Progenitor cell of endocrine pancreas (in vitro differentiated cells): ENCODE data around the gene SCAMP2. TPM values are rescaled to one million over a fixed set of nuclear protein-coding genes. Genes with fewer than 3 reads are reported as not detected.
A peak's percentile ranks its signal among the peaks of the same experiment; 100 is the strongest.

Experiments used
- DNase-seq: peaks from one replicate; pipeline ENCODE4 v3.0.0; 2021; ENCODE audit warnings: low spot score; ENCODE audit not compliant: unreplicated experiment
- H3K27ac Mint-ChIP-seq: 2 replicates; pipeline ENCODE4 v1.8.0; 2021; ENCODE audit warnings: mild to moderate bottlenecking, moderate library complexity, mixed read lengths
- H3K27me3 Mint-ChIP-seq: 2 replicates; pipeline ENCODE4 v1.8.0; 2021; ENCODE audit warnings: mixed read lengths
- H3K36me3 Mint-ChIP-seq: 2 replicates; pipeline ENCODE4 v1.8.0; 2022; ENCODE audit warnings: mixed read lengths; ENCODE audit not compliant: insufficient read depth
- H3K4me1 Mint-ChIP-seq: 2 replicates; pipeline ENCODE4 v1.8.0; 2021; ENCODE audit warnings: low read depth, mixed read lengths
- H3K4me3 Mint-ChIP-seq: 2 replicates; pipeline ENCODE4 v1.8.0; 2021; ENCODE audit warnings: low read depth, mild to moderate bottlenecking, moderate library complexity, mixed read lengths
- H3K9me3 Mint-ChIP-seq: 2 replicates; pipeline ENCODE4 v1.8.0; 2021; ENCODE audit warnings: low read depth, mixed read lengths
- total RNA-seq: library from RNA; stranded (reverse); gene quantifications from 2 replicates; pipeline ENCODE4 v1.2.1, GENCODE V29; 2021
- TF ChIP-seq, protein P1 (sequence below): fragments of 200-600 bp; sonication (generic); IDR thresholded peaks from one replicate; pipeline ENCODE4 v1.5.0; 2021; ENCODE audit warnings: antibody characterized with exemption, mild to moderate bottlenecking; ENCODE audit not compliant: unreplicated experiment

SCAMP2 gene
- total RNA-seq, 1 donor from 2014 or later: 63.0 TPM

DNA sequence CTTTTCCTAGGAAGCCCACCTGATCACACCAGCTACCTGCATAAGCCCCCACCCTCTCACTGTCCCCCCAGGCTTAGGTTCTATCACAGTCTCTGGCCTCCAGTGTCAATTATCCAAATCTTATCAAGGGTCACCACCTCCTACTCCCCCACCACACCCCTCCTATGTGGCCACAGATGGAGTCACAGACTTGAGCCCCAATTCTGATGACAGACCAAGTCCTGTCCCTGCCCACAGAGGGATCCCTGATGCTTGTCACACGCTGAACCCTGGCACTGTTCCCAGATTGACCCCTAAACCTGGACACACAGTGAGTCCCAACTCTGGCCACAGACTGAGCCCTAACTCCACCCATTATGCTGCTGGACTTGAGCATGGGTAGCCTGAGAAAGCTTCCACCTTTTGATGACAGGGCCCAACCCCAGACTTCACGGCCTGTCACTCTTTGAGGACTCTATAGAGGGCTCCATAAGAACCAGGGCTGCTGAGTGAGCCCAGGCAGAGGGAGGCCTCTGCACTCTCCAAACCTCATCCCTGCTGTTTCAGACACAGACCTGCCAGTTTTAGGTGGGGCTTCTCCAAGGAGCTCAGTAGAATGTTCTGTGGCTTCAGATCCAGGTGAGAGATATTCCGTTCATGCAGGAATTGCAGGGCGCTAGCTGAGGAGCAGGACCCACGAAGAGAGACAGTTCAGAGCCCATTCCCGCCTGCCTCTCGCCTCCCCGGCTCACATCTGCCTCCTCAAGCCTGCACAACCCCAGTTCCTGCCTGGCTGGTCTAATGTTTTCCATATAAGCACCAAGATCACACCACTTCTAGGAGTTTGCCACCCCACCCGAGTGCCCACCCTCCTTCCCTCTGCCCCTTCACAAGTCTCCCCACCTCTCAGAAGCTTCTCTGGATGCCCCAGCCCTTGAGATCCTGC lies 32.1 kb downstream of the SCAMP2 start:
- Mint-ChIP-seq H3K9me3 (no peaks in the 10 kb centered on the region), H3K36me3 (no peaks in the 10 kb centered on the region), H3K4me3 (peak overlapping the region; percentile 28), H3K27ac (no peak overlapping the region), H3K4me1 (peaks cover 10% of the 10 kb centered on the region), H3K27me3 (no peaks in the 10 kb centered on the region)
- TF ChIP-seq, protein P1, sequence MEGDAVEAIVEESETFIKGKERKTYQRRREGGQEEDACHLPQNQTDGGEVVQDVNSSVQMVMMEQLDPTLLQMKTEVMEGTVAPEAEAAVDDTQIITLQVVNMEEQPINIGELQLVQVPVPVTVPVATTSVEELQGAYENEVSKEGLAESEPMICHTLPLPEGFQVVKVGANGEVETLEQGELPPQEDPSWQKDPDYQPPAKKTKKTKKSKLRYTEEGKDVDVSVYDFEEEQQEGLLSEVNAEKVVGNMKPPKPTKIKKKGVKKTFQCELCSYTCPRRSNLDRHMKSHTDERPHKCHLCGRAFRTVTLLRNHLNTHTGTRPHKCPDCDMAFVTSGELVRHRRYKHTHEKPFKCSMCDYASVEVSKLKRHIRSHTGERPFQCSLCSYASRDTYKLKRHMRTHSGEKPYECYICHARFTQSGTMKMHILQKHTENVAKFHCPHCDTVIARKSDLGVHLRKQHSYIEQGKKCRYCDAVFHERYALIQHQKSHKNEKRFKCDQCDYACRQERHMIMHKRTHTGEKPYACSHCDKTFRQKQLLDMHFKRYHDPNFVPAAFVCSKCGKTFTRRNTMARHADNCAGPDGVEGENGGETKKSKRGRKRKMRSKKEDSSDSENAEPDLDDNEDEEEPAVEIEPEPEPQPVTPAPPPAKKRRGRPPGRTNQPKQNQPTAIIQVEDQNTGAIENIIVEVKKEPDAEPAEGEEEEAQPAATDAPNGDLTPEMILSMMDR: no peak
- DNase-seq: no peak

DNA sequence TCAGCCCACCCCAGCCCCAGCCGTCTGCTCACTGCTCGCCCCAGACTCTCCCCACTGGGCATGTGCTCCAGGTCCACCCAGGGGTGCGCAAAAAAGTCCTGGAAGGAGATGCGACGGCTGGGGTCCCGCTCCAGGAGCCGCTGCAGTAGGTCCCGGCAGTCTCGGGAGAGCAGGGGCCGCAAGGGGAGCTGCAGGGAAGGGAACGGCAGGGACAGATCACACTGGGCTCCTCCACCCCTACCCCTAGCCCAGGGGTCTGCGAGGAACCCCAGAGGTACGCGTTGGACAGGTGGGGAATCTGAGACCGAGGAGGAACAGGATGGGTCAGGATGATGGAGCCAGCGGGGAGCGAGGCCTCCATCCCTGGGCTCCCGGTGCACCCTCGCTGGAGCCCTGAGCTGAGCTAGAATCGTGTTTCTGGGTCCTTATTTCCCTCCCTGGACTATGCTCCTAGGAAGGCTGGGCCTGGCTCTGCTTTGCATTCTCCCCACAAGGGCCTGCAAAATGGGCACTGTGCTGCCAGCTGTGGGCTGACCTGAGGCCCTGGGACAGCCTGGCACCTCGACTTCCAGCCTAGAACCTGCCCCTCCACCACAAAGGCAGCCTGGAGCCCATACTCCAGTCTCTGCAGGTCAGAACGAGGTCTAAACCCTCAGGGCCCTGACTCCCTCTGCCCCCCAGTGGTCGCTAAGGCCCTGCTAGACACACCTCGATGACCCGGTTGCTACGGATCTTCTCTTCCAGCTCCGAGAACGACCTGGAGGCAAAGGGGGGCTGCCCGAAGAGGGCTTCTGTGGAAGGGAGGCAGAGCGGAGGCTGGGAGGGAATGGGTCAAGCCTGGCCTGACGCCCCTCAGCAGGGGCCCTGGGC lies 33.4 kb downstream of the SCAMP2 start:
- Mint-ChIP-seq H3K27me3 (no peaks in the 10 kb centered on the region), H3K27ac (no peak overlapping the region), H3K36me3 (peaks cover 2% of the 10 kb centered on the region), H3K4me3 (no peak overlapping the region), H3K9me3 (no peaks in the 10 kb centered on the region), H3K4me1 (peaks cover 10% of the 10 kb centered on the region)
- TF ChIP-seq, protein P1: no peak
- no peak for DNase-seq

DNA sequence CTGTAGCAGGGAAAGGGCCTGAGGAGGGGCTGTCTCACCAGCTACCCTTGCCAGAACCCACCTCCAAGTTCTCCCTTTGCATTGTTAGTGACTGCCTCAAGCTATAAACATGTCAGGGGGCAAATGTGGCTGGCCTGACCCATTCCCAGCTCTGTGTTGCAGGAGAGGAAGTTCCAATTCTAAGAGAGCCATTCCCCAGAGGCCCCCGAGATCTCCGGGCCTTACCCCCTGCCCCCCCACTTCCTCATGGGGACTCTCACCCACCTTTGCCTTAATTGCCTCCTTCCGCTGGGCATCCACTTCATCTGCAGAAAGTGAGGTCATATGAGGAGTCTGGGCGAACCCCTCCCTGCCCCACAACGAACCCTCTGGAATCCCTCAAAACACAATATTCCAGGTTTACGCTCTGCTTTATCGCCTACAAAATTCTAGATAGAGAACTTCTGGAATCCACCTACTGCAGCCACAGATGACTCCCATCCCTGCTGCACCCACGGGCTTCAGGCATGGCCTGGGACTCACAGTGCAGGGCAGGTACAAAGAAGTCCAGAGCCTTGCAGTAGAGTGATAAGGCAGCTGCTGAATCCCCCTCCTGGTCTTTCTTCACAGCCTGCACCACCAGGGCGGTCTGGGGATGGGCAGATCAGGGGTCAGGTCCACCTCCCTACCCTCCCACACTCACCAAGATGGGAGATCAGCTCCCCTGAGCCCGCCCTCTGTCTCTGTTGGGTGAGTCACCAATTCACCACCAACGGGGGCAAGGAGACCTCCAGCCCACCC lies 34.2 kb downstream of the SCAMP2 start:
- H3K27me3 Mint-ChIP-seq: no peaks in the 10 kb centered on the region
- DNase-seq: no peak
- H3K9me3 Mint-ChIP-seq: no peaks in the 10 kb centered on the region
- peaks cover 2% of the 10 kb centered on the region for H3K36me3 Mint-ChIP-seq
- H3K4me1 Mint-ChIP-seq: peaks cover 10% of the 10 kb centered on the region
- H3K27ac Mint-ChIP-seq: no peak overlapping the region
- no peak overlapping the region for H3K4me3 Mint-ChIP-seq
- TF ChIP-seq, protein P1: no peak

DNA sequence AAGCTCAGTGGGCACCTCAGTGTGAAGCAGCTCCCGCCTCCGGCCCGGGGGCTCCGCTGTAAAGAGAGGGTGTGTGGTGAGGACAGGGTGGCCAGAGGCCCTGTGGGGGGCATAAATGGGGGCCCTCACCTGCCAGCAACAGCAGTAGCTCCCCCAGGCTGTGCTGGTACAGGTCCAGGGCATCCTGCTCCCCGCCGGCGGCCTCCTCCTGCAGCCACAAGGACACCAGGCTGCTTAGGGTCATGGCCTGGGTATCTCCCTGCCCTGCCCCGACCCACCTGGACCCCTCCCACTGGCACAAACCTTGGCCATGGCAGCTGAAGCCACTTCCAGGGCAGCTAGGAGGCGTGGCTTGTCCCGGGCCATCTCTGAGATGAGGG lies 35.0 kb downstream of the SCAMP2 start:
- no peak for DNase-seq
- Mint-ChIP-seq H3K9me3 (no peaks in the 10 kb centered on the region), H3K4me1 (peaks cover 8% of the 10 kb centered on the region), H3K27me3 (no peaks in the 10 kb centered on the region), H3K36me3 (peaks cover 2% of the 10 kb centered on the region), H3K4me3 (no peak overlapping the region), H3K27ac (no peak overlapping the region)
- TF ChIP-seq, protein P1: no peak
